HepG2 (cell line): Measurements from ENCODE around the gene CAMK2N2. TPM values are rescaled to one million over a fixed set of nuclear protein-coding genes. Genes with fewer than 3 reads are reported as not detected.
A peak's percentile ranks its signal among the peaks of the same experiment; 100 is the strongest.

Source experiments
- ARID2 ChIP-seq: sonication (generic); formaldehyde crosslinking; IDR thresholded peaks from 2 replicates; pipeline ENCODE4 v1.8.1; 2022; ENCODE audit warnings: mild to moderate bottlenecking, missing genetic modification reagents, borderline replicate concordance
- BCL3 ChIP-seq: sonication (generic); formaldehyde crosslinking; IDR thresholded peaks from 2 replicates; pipeline ENCODE4 v1.5.1; 2020; ENCODE audit warnings: mild to moderate bottlenecking, missing genetic modification reagents, moderate library complexity
- BORCS8-MEF2B ChIP-seq: sonication (generic); formaldehyde crosslinking; IDR thresholded peaks from 2 replicates; pipeline ENCODE4 v1.8.0; 2022; ENCODE audit warnings: mild to moderate bottlenecking, missing genetic modification reagents
- CHD2 ChIP-seq: IDR thresholded peaks from 2 replicates; pipeline ENCODE4 v1.6.1; 2011; ENCODE audit warnings: low read depth, low read length, improper control_type of control experiment
- DDIT3 ChIP-seq: sonication (generic); formaldehyde crosslinking; IDR thresholded peaks from 2 replicates; pipeline ENCODE4 v1.4.0; 2020; ENCODE audit warnings: mild to moderate bottlenecking, missing genetic modification reagents
- DNMT1 ChIP-seq: sonication (generic); formaldehyde crosslinking; IDR thresholded peaks from 2 replicates; pipeline ENCODE4 v1.5.1; 2020; ENCODE audit warnings: mild to moderate bottlenecking, missing genetic modification reagents
- ELF4 ChIP-seq: sonication (generic); formaldehyde crosslinking; IDR thresholded peaks from 2 replicates; pipeline ENCODE4 v1.5.0; 2020; ENCODE audit warnings: missing genetic modification reagents, mild to moderate bottlenecking, moderate library complexity, borderline replicate concordance
- FOXK2 ChIP-seq: fragments of 450-650 bp; IDR thresholded peaks from 2 replicates; pipeline ENCODE4 v1.6.1; 2016
- IRF2 ChIP-seq: IDR thresholded peaks from 2 replicates; pipeline ENCODE4 v1.6.1; 2018; ENCODE audit warnings: missing genetic modification reagents, missing compliant biosample characterization
- JARID2 ChIP-seq: sonication (generic); formaldehyde crosslinking; IDR thresholded peaks from 2 replicates; pipeline ENCODE4 v1.8.1; 2023; ENCODE audit warnings: missing genetic modification reagents, inconsistent platforms; ENCODE audit not compliant: insufficient replicate concordance
- MIXL1 ChIP-seq: IDR thresholded peaks from 2 replicates; pipeline ENCODE4 v1.6.1; 2016
- PHF8 ChIP-seq: sonication (generic); formaldehyde crosslinking; IDR thresholded peaks from 2 replicates; pipeline ENCODE4 v1.5.0; 2020; ENCODE audit warnings: missing genetic modification reagents
- PPARG ChIP-seq: conservative IDR thresholded peaks from 2 replicates; pipeline ENCODE4 v1.6.1; 2016; ENCODE audit warnings: missing biosample characterization, missing genetic modification reagents
- TGIF2 ChIP-seq: IDR thresholded peaks from 2 replicates; pipeline ENCODE4 v1.6.1; 2016; ENCODE audit warnings: control low read depth, missing compliant biosample characterization
- ZKSCAN5 ChIP-seq: sonication (generic); formaldehyde crosslinking; IDR thresholded peaks from 2 replicates; pipeline ENCODE4 v1.5.1; 2020; ENCODE audit warnings: mild to moderate bottlenecking, missing genetic modification reagents
- ZNF253 ChIP-seq: sonication (generic); formaldehyde crosslinking; IDR thresholded peaks from 2 replicates; pipeline ENCODE4 v1.8.0; 2022; ENCODE audit warnings: mild to moderate bottlenecking, missing genetic modification reagents, borderline replicate concordance
- ZNF883 ChIP-seq: sonication (generic); formaldehyde crosslinking; IDR thresholded peaks from 2 replicates; pipeline ENCODE4 v1.5.1; 2020; ENCODE audit warnings: mild to moderate bottlenecking, missing genetic modification reagents; ENCODE audit errors: not compliant biosample characterization
- ZNF891 ChIP-seq: sonication (generic); formaldehyde crosslinking; IDR thresholded peaks from 2 replicates; pipeline ENCODE4 v1.5.0; 2020; ENCODE audit warnings: mild to moderate bottlenecking, missing genetic modification reagents
- polyA plus RNA-seq, 8 experiments: library from polyadenylated mRNA; depleted of rRNA in 3 of 8; stranded (reverse) in 7 of 8; unstranded in 1 of 8; fragments of >200 nt; fragmentation: Illumina TruSeq in 4 of 8; extraction: Trizol in 4 of 8; gene quantifications; 2 replicates each; pipeline versions ENCODE4 v1.2.1 to v1.2.3, GENCODE V29; 2011 to 2016; ENCODE audit warnings: low read depth in 4 of 8, missing spikeins in 1 of 8, mixed read lengths in 1 of 8; ENCODE audit not compliant: insufficient read depth in 1 of 8
- total RNA-seq, 5 experiments: library from RNA; depleted of rRNA; stranded (reverse); fragments of >200 nt; fragmentation: Illumina TruSeq; extraction: Trizol; gene quantifications; 2 replicates each; pipeline ENCODE4 v1.2.3, GENCODE V29; 2016; ENCODE audit warnings: low read depth in 1 of 5
- TF ChIP-seq, protein P1 (sequence below): sonication (generic); IDR thresholded peaks from 2 replicates; pipeline ENCODE4 v1.6.1; 2016; ENCODE audit warnings: low read depth, borderline replicate concordance
- TF ChIP-seq, protein P2 (sequence below): IDR thresholded peaks from 2 replicates; pipeline ENCODE4 v1.6.1; 2012; ENCODE audit warnings: inconsistent platforms
- TF ChIP-seq, protein P3 (sequence below): IDR thresholded peaks from 2 replicates; pipeline ENCODE4 v1.6.1; 2016; ENCODE audit warnings: control low read depth
- TF ChIP-seq, protein P4 (sequence below): sonication (generic); formaldehyde crosslinking; IDR thresholded peaks from 2 replicates; pipeline ENCODE4 v1.9.0; 2022; ENCODE audit warnings: missing genetic modification reagents, mild to moderate bottlenecking, borderline replicate concordance

The CAMK2N2 gene
- total and polyA plus RNA-seq, 2 of the 13 experiments (the other 11 are each of a cell fraction or from before 2014, with no cell fraction given) = 0.12 to 0.27 TPM

DNA sequence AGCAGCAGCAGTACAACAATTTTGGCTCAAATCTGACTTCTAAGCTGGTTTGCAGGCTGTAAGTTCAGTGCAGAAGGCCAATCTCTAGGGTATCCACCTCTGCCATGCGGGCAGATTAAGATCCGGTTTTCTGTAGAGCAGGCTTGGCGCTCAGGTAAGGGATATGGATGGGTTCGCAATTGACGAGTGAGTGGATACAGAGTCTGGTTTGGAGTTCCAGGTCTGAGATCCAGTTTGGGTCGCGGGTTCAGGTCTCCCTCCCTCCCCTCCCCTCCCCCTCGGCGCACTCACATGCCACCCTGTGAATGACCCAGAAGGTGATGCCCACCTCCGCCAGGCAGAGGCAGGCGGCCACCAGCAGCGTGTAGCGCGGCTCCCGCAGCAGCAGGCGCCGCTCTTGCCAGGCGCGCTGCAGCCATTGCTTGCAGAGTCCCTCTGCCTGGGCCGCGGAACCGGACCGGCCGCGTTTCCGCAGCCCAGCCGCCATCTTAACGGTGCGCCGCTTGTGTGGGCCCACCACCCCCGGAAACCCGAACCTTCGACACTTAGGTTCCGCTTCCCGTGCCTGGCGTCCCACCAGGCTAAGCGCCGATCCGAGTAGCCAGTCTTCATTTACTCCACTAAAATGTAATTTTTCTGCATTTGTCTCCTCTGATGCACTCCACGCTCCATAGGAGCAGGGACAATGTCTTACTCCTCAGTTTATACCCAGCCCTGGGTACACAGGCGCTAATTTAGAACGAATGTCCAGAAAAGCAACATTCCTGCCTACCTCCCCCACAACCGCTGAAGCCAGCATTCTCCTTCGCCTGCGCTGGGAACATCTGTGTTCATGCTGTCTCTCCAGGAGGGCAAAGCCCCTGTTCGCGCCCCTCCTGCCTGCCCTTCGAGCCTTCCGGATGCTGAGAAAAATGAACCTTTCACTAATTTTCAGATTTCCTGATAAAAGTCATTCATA is 12.6 kb downstream of the CAMK2N2 start, which contains the start of gene ALG3 (continued):
- TF ChIP-seq FOXK2 = no peak
- no peak; the same call in 1 of the 2 replicates for TF ChIP-seq BCL3 (CRISPR knock-in tag)
- TF ChIP-seq, protein P1, sequence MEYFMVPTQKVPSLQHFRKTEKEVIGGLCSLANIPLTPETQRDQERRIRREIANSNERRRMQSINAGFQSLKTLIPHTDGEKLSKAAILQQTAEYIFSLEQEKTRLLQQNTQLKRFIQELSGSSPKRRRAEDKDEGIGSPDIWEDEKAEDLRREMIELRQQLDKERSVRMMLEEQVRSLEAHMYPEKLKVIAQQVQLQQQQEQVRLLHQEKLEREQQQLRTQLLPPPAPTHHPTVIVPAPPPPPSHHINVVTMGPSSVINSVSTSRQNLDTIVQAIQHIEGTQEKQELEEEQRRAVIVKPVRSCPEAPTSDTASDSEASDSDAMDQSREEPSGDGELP = peak; percentile 11; the same call in 1 of the 2 replicates
- TF ChIP-seq TGIF2 = peak; percentile 81
- 0 out of 2 replicates have a peak, but pooled peaks have one; percentile 41 for TF ChIP-seq CHD2
- TF ChIP-seq ELF4 = peak; percentile 71; the same call in 1 of the 2 replicates
- peak; percentile 94; the same call in 1 of the 2 replicates for TF ChIP-seq DNMT1
- no peak for TF ChIP-seq ZKSCAN5 (CRISPR knock-in tag)
- TF ChIP-seq ZNF891 = peak; percentile 84
- peak; percentile 92 for TF ChIP-seq PHF8 (CRISPR knock-in tag)
- peak; percentile 80 for TF ChIP-seq IRF2 (CRISPR knock-in tag)
- TF ChIP-seq MIXL1 = 0 out of 2 replicates have a peak, but pooled peaks have one; percentile 53
- TF ChIP-seq DDIT3 (CRISPR knock-in tag) = no peak
- TF ChIP-seq PPARG (CRISPR knock-in tag) = no peak
- TF ChIP-seq ARID2 (CRISPR knock-in tag) = no peak
- TF ChIP-seq, protein P2, sequence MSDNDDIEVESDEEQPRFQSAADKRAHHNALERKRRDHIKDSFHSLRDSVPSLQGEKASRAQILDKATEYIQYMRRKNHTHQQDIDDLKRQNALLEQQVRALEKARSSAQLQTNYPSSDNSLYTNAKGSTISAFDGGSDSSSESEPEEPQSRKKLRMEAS = peak; percentile 88
- TF ChIP-seq ZNF883 = peak; percentile 62
- TF ChIP-seq ZNF253 (CRISPR knock-in tag) = no peak; the same call in 1 of the 2 replicates
- TF ChIP-seq, protein P3, sequence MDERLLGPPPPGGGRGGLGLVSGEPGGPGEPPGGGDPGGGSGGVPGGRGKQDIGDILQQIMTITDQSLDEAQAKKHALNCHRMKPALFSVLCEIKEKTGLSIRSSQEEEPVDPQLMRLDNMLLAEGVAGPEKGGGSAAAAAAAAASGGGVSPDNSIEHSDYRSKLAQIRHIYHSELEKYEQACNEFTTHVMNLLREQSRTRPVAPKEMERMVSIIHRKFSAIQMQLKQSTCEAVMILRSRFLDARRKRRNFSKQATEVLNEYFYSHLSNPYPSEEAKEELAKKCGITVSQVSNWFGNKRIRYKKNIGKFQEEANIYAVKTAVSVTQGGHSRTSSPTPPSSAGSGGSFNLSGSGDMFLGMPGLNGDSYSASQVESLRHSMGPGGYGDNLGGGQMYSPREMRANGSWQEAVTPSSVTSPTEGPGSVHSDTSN (CRISPR knock-in tag) = no peak
- no peak for TF ChIP-seq JARID2 (CRISPR knock-in tag)
- TF ChIP-seq BORCS8-MEF2B (CRISPR knock-in tag) = peak; percentile 87; the same call in 1 of the 2 replicates
- TF ChIP-seq, protein P4, sequence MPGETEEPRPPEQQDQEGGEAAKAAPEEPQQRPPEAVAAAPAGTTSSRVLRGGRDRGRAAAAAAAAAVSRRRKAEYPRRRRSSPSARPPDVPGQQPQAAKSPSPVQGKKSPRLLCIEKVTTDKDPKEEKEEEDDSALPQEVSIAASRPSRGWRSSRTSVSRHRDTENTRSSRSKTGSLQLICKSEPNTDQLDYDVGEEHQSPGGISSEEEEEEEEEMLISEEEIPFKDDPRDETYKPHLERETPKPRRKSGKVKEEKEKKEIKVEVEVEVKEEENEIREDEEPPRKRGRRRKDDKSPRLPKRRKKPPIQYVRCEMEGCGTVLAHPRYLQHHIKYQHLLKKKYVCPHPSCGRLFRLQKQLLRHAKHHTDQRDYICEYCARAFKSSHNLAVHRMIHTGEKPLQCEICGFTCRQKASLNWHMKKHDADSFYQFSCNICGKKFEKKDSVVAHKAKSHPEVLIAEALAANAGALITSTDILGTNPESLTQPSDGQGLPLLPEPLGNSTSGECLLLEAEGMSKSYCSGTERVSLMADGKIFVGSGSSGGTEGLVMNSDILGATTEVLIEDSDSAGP (CRISPR knock-in tag) = peak; percentile 89
